HG03196 (cell line): ENCODE results near the gene APH1B.
"Not testable (repeated sequence)": the region's sequence is repeated elsewhere in the genome, so short reads cannot be mapped to it uniquely, and the experiment has no call there.

Experiments used
- ATAC-seq: cut with Tn5 transposase; IDR thresholded peaks from one replicate; pipeline ENCODE4 v1.9.1; 2021; ENCODE audit not compliant: unreplicated experiment

APH1B gene

GRCh38 chr15:63329567-63330350, 52.4 kb downstream of the APH1B start:
- no peak for ATAC-seq

GRCh38 chr15:63330926-63331325, 53.5 kb downstream of the APH1B start:
- ATAC-seq = no peak

GRCh38 chr15:63331456-63331855, 54.1 kb downstream of the APH1B start:
- no peak for ATAC-seq

DNA sequence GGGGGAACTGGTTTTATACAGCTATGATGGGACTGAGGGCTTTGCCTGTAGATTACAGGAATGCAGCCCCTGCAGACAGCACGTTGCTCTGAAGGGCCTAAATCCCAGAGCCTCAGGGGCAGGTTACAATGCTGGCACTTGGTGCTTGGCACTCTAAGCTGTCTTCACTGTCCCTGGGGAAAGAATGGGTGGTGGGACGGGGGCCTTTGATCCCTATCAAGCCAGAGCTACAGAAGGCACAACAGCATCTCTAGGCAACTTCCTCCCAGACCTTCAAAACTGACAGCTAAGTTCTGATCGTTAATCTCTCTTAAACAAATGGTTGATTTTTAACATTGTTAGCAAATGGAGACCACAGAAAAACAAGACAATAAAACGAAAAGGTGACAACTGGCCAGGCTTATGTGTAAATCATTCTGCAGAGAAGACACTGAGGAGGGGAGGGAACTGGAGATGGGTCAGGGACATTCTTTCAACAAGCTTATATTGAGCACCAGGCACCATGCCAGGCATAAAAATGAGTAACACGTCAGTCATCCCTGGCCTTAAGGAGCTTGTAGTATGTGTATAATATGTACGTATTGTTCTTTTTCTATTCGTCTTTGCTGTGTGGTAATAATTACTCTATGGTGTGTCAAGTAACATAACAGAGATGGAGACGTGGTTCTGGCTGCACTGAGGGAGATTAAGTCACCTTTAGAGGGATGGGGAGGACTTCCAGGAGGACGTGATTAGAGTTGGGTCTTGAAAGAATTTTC, 55.1 kb downstream of the APH1B start:
- ATAC-seq = no peak

DNA sequence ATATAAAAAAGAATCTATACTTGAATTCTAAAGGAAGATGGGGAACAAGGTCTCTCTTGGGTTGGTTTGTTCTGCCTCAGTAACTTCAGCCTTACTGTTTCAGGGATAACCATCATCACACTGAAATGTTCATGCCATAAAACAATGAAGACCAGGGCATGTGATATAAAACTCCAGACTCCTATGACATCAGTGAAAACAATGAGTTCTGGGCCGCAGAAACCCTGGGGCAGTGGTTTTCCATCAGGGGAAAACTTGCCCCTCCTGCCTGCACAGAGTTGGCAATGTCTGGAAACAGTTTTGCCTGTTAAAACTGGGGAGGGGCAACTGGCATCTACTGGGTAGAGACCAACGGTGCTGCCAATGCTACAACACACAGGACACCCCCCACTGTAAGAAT, 57.4 kb downstream of the APH1B start:
- ATAC-seq = no peak

DNA sequence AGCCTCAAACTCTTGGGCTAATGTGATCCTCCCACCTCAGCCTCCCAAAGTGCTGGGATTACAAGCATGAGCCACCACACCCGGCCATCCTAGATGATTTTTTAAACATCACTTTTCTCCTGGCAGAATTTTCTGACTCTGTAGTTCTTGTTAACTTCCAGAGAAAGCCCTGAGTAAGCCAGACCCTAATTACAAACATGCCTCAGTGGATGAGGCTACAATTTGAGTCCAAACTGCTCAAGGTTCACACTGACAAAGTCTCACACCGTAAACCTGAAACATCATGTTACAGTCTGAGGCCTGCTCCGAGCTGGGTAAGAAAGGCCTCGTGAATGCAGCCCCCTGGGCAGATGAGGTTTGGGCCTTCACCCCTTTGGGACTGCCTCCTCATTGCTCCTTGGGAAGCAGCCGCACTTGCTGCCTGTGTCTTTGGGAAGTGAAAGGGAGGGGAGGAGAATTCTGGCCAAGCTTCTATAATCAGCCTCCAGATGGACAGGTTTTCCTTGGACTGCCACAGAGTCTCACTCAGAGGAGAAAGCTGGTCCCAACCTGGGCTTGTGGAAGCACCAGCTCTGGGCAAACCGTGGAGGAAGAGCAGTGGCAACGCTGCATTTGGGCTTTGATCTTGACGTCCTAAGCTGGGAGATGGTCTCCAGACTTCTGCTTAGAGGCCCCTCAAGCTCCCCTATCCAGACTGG, 58.3 kb downstream of the APH1B start:
- no peak for ATAC-seq

DNA sequence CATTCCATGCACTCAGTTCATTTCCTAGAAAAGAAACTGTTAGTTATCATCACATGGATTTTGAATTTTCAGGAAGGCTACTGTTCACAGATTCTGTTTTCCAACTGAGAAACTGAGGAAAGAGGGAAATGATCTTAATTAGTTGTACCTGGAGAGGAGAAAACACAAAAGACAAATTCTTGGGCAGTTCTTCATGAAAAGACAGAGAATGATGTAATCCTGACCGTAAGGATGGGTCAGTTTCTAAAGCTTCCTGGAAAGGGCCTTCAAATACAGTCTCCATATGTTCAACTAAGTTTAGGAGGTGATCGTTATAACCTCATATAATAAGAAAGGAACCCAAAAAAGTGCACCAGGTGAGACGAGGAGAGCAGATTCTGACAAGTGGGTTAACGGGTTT, 59.6 kb downstream of the APH1B start:
- ATAC-seq = no peak

GRCh38 chr15:63338170-63338569, 60.8 kb downstream of the APH1B start:
- no peak for ATAC-seq

GRCh38 chr15:63339006-63339766, 61.8 kb downstream of the APH1B start:
- ATAC-seq = no peak

DNA sequence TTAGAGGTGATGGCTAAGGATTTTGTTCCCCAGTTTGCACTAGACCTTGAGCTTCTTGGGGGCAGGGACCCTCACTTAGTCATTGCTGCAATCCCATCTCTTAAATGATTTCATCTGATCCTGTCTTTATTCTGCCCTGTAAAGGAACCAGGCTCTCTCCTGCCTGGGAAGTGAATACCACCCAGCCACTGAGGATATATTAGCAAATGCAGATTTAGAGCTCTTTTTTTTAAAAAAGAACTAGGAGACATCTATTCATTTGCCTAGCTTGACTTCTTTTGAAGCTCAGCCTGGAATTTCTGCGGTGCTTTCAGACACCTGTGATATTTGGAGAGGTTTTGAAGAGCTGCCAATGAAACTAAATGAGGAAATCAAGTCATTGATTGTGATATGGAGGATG, 62.4 kb downstream of the APH1B start:
- ATAC-seq = no peak

GRCh38 chr15:63340353-63340752, 62.9 kb downstream of the APH1B start:
- ATAC-seq = no peak

GRCh38 chr15:63340878-63341277, 63.5 kb downstream of the APH1B start:
- ATAC-seq = no peak

DNA sequence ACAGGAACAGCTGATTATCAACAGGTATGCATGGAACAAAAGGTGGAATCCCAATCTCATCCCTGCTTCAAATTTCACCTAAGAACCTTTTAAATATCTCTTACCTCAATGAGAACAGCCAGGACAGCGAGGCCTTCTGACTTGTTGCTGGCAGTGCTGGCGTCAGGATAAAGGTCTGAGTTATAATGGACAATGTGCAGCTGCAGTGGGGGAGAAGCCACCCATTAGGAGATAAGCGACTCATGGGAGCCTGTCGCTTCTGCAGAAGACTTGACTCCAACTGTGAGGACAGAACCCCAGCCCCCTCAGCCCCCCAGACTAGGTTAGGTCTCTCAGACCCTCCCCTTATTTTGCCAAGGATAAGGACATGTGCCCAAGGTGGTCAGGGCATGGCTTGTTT, 64.5 kb downstream of the APH1B start:
- no peak for ATAC-seq

DNA sequence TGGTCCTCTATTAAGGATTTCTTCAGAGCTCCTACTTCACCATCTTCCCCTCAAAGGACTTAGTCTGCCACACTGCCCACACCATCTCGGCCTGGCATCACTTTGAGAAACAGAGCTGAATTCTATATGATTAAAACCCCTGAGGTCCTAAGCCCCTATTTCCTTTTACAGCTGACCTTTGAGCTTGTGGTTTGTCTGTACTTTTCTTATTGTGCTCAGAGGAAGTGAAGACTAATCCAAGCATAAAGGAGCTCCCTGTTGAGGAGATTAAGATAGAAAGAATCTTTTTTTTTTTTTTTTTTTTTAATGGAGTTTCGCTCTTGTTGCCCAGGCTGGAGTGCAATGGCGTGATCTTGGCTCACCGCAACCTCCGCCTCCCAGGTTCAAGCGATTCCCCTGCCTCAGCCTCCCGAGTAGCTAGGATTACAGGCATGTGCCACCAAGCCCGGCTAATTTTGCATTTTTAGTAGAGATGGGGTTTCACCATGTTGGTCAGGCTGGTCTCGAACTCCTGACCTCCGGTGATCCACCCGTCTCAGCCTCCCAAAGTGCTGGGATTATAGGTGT, 65.7 kb downstream of the APH1B start:
- not testable (repeated sequence) for ATAC-seq

DNA sequence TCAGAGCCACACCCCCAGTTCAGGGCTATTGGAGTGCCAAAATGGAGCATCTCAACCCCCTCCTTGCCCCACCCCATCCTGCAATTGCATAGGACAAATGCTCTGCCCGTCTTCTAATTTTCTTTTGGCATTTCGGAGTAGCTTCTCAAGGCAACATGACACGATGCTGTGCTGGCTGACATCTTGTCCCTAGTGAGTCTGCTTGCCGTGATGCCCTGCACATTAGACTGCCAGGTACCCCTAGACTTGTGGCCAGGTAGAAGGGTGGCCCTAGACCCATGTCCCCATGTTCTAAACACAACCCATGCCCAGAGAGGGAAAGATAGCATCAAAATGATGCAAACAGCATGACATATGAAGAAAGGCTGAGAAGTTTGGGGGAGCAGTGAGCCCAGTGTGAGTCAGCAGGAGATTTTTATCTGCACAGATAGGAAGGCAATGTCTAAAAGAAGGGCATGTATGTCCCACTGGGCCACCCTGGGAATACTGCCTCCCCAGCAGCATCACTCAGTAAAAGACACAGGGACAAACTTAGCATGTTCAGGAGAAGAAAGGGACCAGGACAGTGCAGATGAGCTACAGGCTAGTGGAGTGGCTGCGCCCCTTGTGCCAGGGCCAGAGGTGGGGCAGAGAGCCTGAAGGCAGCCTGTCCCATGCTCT, 67.5 kb downstream of the APH1B start:
- ATAC-seq = no peak

DNA sequence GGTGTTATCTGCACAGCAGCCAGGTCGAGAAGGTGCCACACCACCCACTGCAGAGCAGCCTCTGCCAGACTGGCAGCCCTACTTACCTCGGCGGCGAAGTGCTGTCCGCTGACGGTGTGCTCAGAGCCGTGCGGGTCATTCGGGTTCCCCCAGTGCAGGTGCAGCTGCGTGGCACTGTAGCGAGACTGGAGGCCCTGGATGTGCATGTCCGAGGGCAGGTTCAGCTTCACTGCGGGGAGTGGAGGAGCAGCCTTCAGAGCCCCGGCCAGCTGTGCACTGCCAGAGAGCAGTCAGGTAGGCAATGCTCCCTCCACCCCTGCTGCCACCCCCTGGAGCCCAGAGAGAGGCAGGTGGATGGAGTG, 68.0 kb downstream of the APH1B start:
- no peak for ATAC-seq

DNA sequence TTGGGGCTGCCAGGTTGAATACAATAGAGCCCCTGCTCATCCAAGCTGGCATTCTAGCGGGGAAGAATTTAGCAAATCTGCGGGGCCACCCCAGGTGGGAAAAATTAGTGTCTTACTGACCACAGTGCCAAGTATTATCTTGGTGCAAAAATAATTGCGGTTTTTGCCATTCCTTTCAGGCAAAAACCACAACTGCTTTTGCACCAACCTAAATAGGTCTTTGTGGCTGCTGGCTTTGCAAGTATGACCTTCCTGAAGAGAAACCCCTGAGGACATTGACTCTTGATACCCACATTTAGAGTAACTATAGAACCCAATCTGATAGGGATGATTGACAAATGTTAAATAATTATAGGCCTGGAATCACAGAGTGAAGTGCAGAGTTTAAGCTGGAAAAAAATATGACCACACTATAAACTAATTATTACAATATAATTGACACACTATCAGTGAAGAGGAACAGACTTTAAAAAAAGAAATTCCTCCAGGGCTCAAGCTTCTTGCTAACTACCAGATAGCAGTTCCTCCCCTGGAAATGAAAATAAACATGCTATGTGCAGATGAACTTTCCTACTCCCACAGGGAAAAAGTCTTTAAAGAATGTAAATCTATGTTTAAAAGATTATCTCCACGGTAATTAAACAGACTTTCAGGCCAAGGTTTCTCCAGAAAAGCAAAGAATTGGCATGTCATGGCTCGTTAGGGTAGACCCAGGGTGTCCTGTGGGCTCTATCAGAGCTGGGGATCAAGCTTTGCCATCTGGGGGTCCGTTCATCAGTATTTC, 69.9 kb downstream of the APH1B start:
- ATAC-seq = no peak

GRCh38 chr15:63348392-63348791, 71.0 kb downstream of the APH1B start:
- ATAC-seq = no peak

DNA sequence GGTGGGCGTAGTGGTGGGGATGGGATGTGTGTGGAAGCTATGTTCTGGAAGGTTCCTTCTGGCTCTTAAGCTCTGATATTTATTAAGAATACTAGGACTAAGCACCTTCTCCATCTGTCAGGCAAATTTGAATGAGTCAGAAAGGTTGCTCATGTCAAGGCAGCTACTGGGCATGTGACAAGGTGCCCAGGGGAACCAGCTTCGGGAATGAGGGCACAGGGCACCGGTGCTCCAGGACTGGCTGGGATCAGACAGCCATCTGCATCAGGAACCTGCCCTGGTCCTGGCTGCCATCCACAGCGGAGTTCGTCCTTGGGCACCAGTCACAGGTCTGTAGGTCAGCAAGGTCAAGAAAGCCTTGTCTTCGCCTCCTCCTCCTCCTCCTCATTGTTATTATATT, 71.8 kb downstream of the APH1B start:
- ATAC-seq = no peak

DNA sequence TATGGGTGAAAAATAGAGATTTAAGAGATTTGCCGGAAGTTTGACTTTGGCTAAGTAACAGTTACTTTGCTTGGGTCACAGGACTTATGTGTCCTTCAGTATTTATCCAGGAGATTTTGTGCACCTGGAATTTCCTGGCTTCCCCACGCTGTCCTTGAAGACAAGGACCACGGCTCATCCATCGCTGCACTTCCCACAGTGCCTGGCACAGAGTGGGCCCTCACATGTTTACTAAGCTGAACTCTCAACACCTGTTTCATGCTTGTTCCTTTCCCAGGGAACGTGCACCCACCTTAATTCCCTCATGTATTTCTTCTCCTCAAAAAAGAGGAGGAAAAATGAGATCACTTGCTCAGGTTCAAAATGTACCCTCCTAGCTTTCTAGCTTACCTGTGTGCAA, 72.2 kb downstream of the APH1B start:
- ATAC-seq = no peak
